Body of pancreas (tissue), 4 donors: Measurements from ENCODE around the gene BIK.

Experiments used
- CTCF ChIP-seq, 7 experiments: fragments of 450-650 bp in 4 of 7; fragments of 200-600 bp in 3 of 7; sonication (generic) in 3 of 7; IDR thresholded peaks; one replicate each; pipeline ENCODE4 v1.5.1; 2016 to 2019; ENCODE audit warnings: antibody characterized with exemption in 7 of 7
- POLR2A ChIP-seq, 3 donors: fragments of 450-650 bp; IDR thresholded peaks; one replicate each; pipeline ENCODE4 v1.6.1; 2016; ENCODE audit warnings: antibody characterized with exemption in 3 of 3, mild to moderate bottlenecking in 2 of 3

- TF ChIP-seq POLR2A (IDR thresholded peaks at IDR 0.05) (no peak), CTCF (IDR thresholded peaks at IDR 0.05) (no peak)
These were observed 60.5 kb downstream of the BIK start for GRCh38 chr22:43171019-43171491.
